Gastroesophageal sphincter (tissue), 3 donors: ENCODE results near the gene GH2.
"Not testable (repeated sequence)": the region's sequence is repeated elsewhere in the genome, so short reads cannot be mapped to it uniquely, and the experiment has no call there.

ENCODE experiments used
- EP300 ChIP-seq: sonication (generic); formaldehyde crosslinking; IDR thresholded peaks from one replicate; pipeline ENCODE4 v1.6.1; 2017; ENCODE audit warnings: antibody characterized with exemption, mild to moderate bottlenecking
- POLR2A ChIP-seq, 2 donors: fragments of 450-650 bp; IDR thresholded peaks; one replicate each; pipeline ENCODE4 v1.6.1; 2017; ENCODE audit warnings: antibody characterized with exemption in 2 of 2, mild to moderate bottlenecking in 2 of 2, moderate library complexity in 1 of 2
- POLR2AphosphoS5 ChIP-seq: sonication (generic); formaldehyde crosslinking; IDR thresholded peaks from one replicate; pipeline ENCODE4 v1.6.1; 2017; ENCODE audit warnings: antibody characterized with exemption
- TF ChIP-seq, protein P1 (sequence below), 4 experiments: fragments of 200-600 bp in 2 of 4; fragments of 450-650 bp in 2 of 4; sonication (generic) in 1 of 4; IDR thresholded peaks; one replicate each; pipeline ENCODE4 v1.5.1; 2017 to 2019; ENCODE audit warnings: antibody characterized with exemption in 4 of 4, mild to moderate bottlenecking in 2 of 4, moderate library complexity in 2 of 4

GRCh38 chr17:63870292-63870665 lies 11.5 kb downstream of the GH2 start:
- TF ChIP-seq, protein P1, sequence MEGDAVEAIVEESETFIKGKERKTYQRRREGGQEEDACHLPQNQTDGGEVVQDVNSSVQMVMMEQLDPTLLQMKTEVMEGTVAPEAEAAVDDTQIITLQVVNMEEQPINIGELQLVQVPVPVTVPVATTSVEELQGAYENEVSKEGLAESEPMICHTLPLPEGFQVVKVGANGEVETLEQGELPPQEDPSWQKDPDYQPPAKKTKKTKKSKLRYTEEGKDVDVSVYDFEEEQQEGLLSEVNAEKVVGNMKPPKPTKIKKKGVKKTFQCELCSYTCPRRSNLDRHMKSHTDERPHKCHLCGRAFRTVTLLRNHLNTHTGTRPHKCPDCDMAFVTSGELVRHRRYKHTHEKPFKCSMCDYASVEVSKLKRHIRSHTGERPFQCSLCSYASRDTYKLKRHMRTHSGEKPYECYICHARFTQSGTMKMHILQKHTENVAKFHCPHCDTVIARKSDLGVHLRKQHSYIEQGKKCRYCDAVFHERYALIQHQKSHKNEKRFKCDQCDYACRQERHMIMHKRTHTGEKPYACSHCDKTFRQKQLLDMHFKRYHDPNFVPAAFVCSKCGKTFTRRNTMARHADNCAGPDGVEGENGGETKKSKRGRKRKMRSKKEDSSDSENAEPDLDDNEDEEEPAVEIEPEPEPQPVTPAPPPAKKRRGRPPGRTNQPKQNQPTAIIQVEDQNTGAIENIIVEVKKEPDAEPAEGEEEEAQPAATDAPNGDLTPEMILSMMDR (IDR thresholded peaks at IDR 0.05): not testable (repeated sequence)
- not testable (repeated sequence) for TF ChIP-seq POLR2A (IDR thresholded peaks at IDR 0.05); POLR2AphosphoS5; EP300
